Germinal center (tissue), 1 donor: ENCODE data around the gene MUC5B.
"Not testable (repeated sequence)": the region's sequence is repeated elsewhere in the genome, so short reads cannot be mapped to it uniquely, and the experiment has no call there.

ENCODE experiments used
- DNase-seq: peaks from one replicate; pipeline ENCODE4 v3.0.0; 2012; ENCODE audit warnings: mixed read lengths, low spot score

Gene MUC5B

GRCh38 chr11:1233351-1234053, 10.6 kb downstream of the MUC5B start:
- DNase-seq, result no peak

GRCh38 chr11:1234054-1234720, 11.3 kb downstream of the MUC5B start:
- no peak for DNase-seq

- no peak for DNase-seq
These were observed 12.0 kb downstream of the MUC5B start for GRCh38 chr11:1234771-1235305.

- no peak for DNase-seq
These were observed 12.5 kb downstream of the MUC5B start for GRCh38 chr11:1235306-1235900.

- DNase-seq, result no peak
These were observed 13.0 kb downstream of the MUC5B start for GRCh38 chr11:1235901-1236315.

GRCh38 chr11:1236316-1237127, 13.7 kb downstream of the MUC5B start:
- DNase-seq, result no peak

GRCh38 chr11:1237128-1237580, 14.3 kb downstream of the MUC5B start:
- DNase-seq, result no peak

- no peak for DNase-seq
These were observed 15.0 kb downstream of the MUC5B start for GRCh38 chr11:1237851-1238250.

- no peak for DNase-seq
These were observed 16.1 kb downstream of the MUC5B start for GRCh38 chr11:1238767-1239595.

- DNase-seq, result no peak
These were observed 16.8 kb downstream of the MUC5B start for GRCh38 chr11:1239596-1240205.

GRCh38 chr11:1240771-1241170, 17.9 kb downstream of the MUC5B start:
- no peak for DNase-seq

GRCh38 chr11:1241706-1242105, 18.8 kb downstream of the MUC5B start:
- DNase-seq, result no peak

- no peak for DNase-seq
These were observed 19.4 kb downstream of the MUC5B start for GRCh38 chr11:1242289-1242688.

GRCh38 chr11:1242751-1243150, 19.9 kb downstream of the MUC5B start:
- DNase-seq, result not testable (repeated sequence)

GRCh38 chr11:1243521-1243920, 20.7 kb downstream of the MUC5B start:
- DNase-seq, result not testable (repeated sequence)

GRCh38 chr11:1244557-1244956, 21.7 kb downstream of the MUC5B start:
- not testable (repeated sequence) for DNase-seq

GRCh38 chr11:1245717-1246116, 22.9 kb downstream of the MUC5B start:
- DNase-seq, result not testable (repeated sequence)

GRCh38 chr11:1246301-1246700, 23.4 kb downstream of the MUC5B start:
- not testable (repeated sequence) for DNase-seq

GRCh38 chr11:1247026-1247425, 24.2 kb downstream of the MUC5B start:
- not testable (repeated sequence) for DNase-seq

GRCh38 chr11:1248951-1249350, 26.1 kb downstream of the MUC5B start:
- not testable (repeated sequence) for DNase-seq

- not testable (repeated sequence) for DNase-seq
These were observed 27.5 kb downstream of the MUC5B start for GRCh38 chr11:1250411-1250810.
